AG08396 (cell line): Measurements from ENCODE around the gene KRT5.
"Not testable (repeated sequence)": the region's sequence is repeated elsewhere in the genome, so short reads cannot be mapped to it uniquely, and the experiment has no call there.

ENCODE experiments used
- DNase-seq: peaks from one replicate; pipeline ENCODE4 v3.0.0; 2012; ENCODE audit warnings: low spot score, mixed read lengths

KRT5 gene

GRCh38 chr12:52519387-52519703, 849 bp downstream of the KRT5 start:
- DNase-seq, result no peak

- DNase-seq, result no peak
Observed at GRCh38 chr12:52518574-52519386, 1.4 kb downstream of the KRT5 start.

GRCh38 chr12:52517888-52518287, 2.3 kb downstream of the KRT5 start:
- no peak for DNase-seq

GRCh38 chr12:52517005-52517835, 3.0 kb downstream of the KRT5 start:
- DNase-seq, result no peak

GRCh38 chr12:52515927-52516831, 4.0 kb downstream of the KRT5 start:
- no peak for DNase-seq

- no peak for DNase-seq
Observed at GRCh38 chr12:52515319-52515646, 4.9 kb downstream of the KRT5 start.

- no peak for DNase-seq
Observed at GRCh38 chr12:52514471-52515318, 5.5 kb downstream of the KRT5 start.

- no peak for DNase-seq
Observed at GRCh38 chr12:52513736-52514135, 6.5 kb downstream of the KRT5 start.

GRCh38 chr12:52508211-52508610, 12.0 kb downstream of the KRT5 start:
- no peak for DNase-seq

GRCh38 chr12:52506858-52507715, 13.1 kb downstream of the KRT5 start:
- peak; percentile 68 for DNase-seq

- no peak for DNase-seq
Observed at GRCh38 chr12:52502877-52503276, 17.3 kb downstream of the KRT5 start.

- no peak for DNase-seq
Observed at GRCh38 chr12:52501490-52501889, 18.7 kb downstream of the KRT5 start.

- not testable (repeated sequence) for DNase-seq
Observed at GRCh38 chr12:52500574-52500973, 19.6 kb downstream of the KRT5 start.

- DNase-seq, result no peak
Observed at GRCh38 chr12:52499806-52500560, 20.2 kb downstream of the KRT5 start.

GRCh38 chr12:52498946-52499345, 21.2 kb downstream of the KRT5 start:
- DNase-seq, result no peak

- no peak for DNase-seq
Observed at GRCh38 chr12:52497975-52498374, 22.2 kb downstream of the KRT5 start.

- DNase-seq, result peak; percentile 32
Observed at GRCh38 chr12:52496590-52497071, 23.6 kb downstream of the KRT5 start.

- DNase-seq, result no peak
Observed at GRCh38 chr12:52496054-52496453, 24.1 kb downstream of the KRT5 start.

GRCh38 chr12:52495389-52495788, 24.8 kb downstream of the KRT5 start:
- no peak for DNase-seq

GRCh38 chr12:52494518-52494917, 25.7 kb downstream of the KRT5 start:
- no peak for DNase-seq
